ENCODE measurements around the gene WDR41. TPM values are rescaled to one million over a fixed set of nuclear protein-coding genes. Genes with fewer than 3 reads are reported as not detected.

The WDR41 gene
- total RNA-seq, 1 donor: 114 TPM

DNA sequence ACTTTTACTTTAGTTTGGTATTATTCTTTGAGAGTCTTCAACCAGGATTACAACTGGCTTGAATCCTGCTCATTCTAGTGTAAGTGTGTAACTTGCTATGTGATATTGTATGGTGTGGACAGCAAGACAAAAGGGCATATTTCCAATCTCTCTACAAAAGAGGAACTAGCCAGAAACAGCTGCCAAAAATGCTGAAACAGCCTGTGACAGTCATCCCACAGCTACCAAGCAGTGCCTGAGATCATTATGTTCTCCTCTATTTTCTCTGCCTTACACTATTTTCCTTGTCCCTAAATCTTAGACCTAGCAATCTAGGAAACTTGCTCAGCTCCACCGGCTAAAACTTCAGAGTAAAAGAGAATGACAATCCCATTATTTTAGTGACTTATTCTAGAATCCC lies 42.8 kb downstream of the WDR41 start:
- no peak for DNase-seq (ENCODE audit: insufficient read length, low spot score, missing footprints)
- H2AFZ ChIP-seq (ENCODE audit: low read length): no peak overlapping the region
- no peaks in the 10 kb centered on the region for H3K9me3 ChIP-seq (ENCODE audit: low read depth, low read length)
- H3K36me3 ChIP-seq (ENCODE audit: insufficient read depth, low read length): peaks cover 16% of the 10 kb centered on the region
- no peak for TF ChIP-seq CTCF (IDR thresholded peaks at IDR 0.05; ENCODE audit: extremely low read depth, low read depth, low read length)
- H3K4me2 ChIP-seq (ENCODE audit: insufficient read depth, low read length): no peak overlapping the region
- H3K79me2 ChIP-seq (ENCODE audit: insufficient read depth, low read length): peaks cover 2% of the 10 kb centered on the region
- no peaks in the 10 kb centered on the region for H3K4me1 ChIP-seq (ENCODE audit: insufficient read depth, low read length)
- H3K27ac ChIP-seq (ENCODE audit: low read depth, low read length): no peak overlapping the region
- H3K27me3 ChIP-seq (ENCODE audit: insufficient read depth, low read length): no peaks in the 10 kb centered on the region
- no peak overlapping the region for H3K4me3 ChIP-seq (ENCODE audit: insufficient read depth, low read length)
- H4K20me1 ChIP-seq (ENCODE audit: insufficient read depth, low read length): no peaks in the 10 kb centered on the region

- Histone ChIP-seq H3K36me3 (ENCODE audit: insufficient read depth, low read length) (peaks cover 16% of the 10 kb centered on the region), H3K4me3 (ENCODE audit: insufficient read depth, low read length) (no peak overlapping the region), H4K20me1 (ENCODE audit: insufficient read depth, low read length) (no peaks in the 10 kb centered on the region), H2AFZ (ENCODE audit: low read length) (no peak overlapping the region), H3K9me3 (ENCODE audit: low read depth, low read length) (no peaks in the 10 kb centered on the region), H3K27me3 (ENCODE audit: insufficient read depth, low read length) (no peaks in the 10 kb centered on the region), H3K79me2 (ENCODE audit: insufficient read depth, low read length) (peaks cover 2% of the 10 kb centered on the region), H3K4me1 (ENCODE audit: insufficient read depth, low read length) (no peaks in the 10 kb centered on the region), H3K27ac (ENCODE audit: low read depth, low read length) (no peak overlapping the region), H3K4me2 (ENCODE audit: insufficient read depth, low read length) (no peak overlapping the region)
- no peak for DNase-seq (ENCODE audit: insufficient read length, low spot score, missing footprints)
- no peak for TF ChIP-seq CTCF (IDR thresholded peaks at IDR 0.05; ENCODE audit: extremely low read depth, low read depth, low read length)
These were observed 43.3 kb downstream of the WDR41 start for GRCh38 chr5:77448831-77449230.

DNA sequence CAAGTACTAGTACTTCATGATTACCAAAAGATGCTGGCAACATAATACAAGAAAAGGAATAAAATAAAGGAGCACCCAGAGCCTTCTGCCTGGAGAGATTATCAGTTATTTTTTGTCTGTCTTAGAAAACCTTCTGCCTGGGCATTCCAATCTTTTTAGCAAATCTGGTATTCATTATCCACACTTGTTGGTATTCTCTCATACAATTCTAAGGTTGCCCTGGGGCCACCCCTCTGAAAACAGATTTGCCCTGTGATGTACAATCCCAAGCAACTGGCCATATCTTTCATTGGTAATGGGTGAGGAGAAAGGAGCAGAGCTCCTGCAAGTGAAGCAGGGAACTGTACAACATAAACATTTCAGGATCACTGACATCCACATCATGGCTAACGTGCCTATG lies 47.8 kb downstream of the WDR41 start:
- H3K79me2 ChIP-seq (ENCODE audit: insufficient read depth, low read length): peaks cover 2% of the 10 kb centered on the region
- DNase-seq (ENCODE audit: insufficient read length, low spot score, missing footprints): no peak
- no peak overlapping the region for H2AFZ ChIP-seq (ENCODE audit: low read length)
- no peaks in the 10 kb centered on the region for H3K4me1 ChIP-seq (ENCODE audit: insufficient read depth, low read length)
- H3K9me3 ChIP-seq (ENCODE audit: low read depth, low read length): no peaks in the 10 kb centered on the region
- H4K20me1 ChIP-seq (ENCODE audit: insufficient read depth, low read length): no peaks in the 10 kb centered on the region
- H3K4me2 ChIP-seq (ENCODE audit: insufficient read depth, low read length): no peak overlapping the region
- H3K4me3 ChIP-seq (ENCODE audit: insufficient read depth, low read length): no peak overlapping the region
- TF ChIP-seq CTCF (IDR thresholded peaks at IDR 0.05; ENCODE audit: extremely low read depth, low read depth, low read length): no peak
- no peaks in the 10 kb centered on the region for H3K27me3 ChIP-seq (ENCODE audit: insufficient read depth, low read length)
- no peak overlapping the region for H3K27ac ChIP-seq (ENCODE audit: low read depth, low read length)
- H3K36me3 ChIP-seq (ENCODE audit: insufficient read depth, low read length): peaks cover 17% of the 10 kb centered on the region

DNA sequence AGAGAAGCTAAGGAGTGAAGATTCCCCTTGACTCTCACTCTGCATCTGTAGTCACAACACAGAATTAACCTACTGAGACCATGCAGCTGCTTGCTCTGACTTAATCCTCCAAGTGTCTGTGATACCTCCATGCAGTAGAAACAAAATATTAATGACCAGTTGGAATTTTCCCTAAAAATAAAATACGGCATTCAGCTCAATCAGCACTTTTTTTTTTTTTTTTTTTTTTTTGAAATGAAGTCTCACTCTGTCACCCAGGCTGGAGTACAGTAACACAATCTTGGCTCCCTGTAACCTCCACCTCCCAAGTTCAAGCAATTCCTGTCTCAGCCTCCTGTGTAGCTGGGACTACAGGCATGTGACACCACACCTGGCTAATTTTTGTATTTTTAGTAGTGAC lies 48.4 kb downstream of the WDR41 start:
- Histone ChIP-seq H3K27me3 (ENCODE audit: insufficient read depth, low read length) (no peaks in the 10 kb centered on the region), H3K4me3 (ENCODE audit: insufficient read depth, low read length) (no peak overlapping the region), H3K4me2 (ENCODE audit: insufficient read depth, low read length) (no peak overlapping the region), H3K79me2 (ENCODE audit: insufficient read depth, low read length) (peaks cover 2% of the 10 kb centered on the region), H3K36me3 (ENCODE audit: insufficient read depth, low read length) (peaks cover 10% of the 10 kb centered on the region), H4K20me1 (ENCODE audit: insufficient read depth, low read length) (no peaks in the 10 kb centered on the region), H3K4me1 (ENCODE audit: insufficient read depth, low read length) (no peaks in the 10 kb centered on the region), H3K27ac (ENCODE audit: low read depth, low read length) (no peak overlapping the region), H2AFZ (ENCODE audit: low read length) (no peak overlapping the region), H3K9me3 (ENCODE audit: low read depth, low read length) (no peaks in the 10 kb centered on the region)
- TF ChIP-seq CTCF (IDR thresholded peaks at IDR 0.05; ENCODE audit: extremely low read depth, low read depth, low read length): no peak
- no peak for DNase-seq (ENCODE audit: insufficient read length, low spot score, missing footprints)

Data from osteoblast (primary cell).